ENCODE measurements around the gene CDY2A.
"Not testable (repeated sequence)": the region's sequence is repeated elsewhere in the genome, so short reads cannot be mapped to it uniquely, and the experiment has no call there.

DNA sequence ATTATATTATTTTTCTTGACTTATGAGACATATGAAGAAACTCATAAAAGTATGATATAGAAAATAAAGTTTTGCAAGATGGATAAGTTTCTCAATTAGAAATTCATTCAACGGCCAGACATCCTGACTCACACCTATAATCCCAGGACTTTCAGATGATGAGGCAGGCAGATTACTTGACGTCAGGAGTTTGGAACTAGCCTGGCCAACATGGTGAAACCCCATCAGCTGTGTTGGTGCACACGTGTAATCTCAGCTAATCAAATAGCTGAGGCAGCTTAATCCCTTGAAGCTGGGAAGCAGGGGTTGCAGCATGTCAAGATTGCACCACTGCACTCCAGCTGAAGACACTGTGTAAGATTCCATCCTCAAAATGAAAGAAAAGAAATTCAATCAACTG, 28.0 kb upstream of the CDY2A start:
- not testable (repeated sequence) for TF ChIP-seq POLR2A, EP300 (IDR thresholded peaks at IDR 0.05)
- TF ChIP-seq, protein P1, sequence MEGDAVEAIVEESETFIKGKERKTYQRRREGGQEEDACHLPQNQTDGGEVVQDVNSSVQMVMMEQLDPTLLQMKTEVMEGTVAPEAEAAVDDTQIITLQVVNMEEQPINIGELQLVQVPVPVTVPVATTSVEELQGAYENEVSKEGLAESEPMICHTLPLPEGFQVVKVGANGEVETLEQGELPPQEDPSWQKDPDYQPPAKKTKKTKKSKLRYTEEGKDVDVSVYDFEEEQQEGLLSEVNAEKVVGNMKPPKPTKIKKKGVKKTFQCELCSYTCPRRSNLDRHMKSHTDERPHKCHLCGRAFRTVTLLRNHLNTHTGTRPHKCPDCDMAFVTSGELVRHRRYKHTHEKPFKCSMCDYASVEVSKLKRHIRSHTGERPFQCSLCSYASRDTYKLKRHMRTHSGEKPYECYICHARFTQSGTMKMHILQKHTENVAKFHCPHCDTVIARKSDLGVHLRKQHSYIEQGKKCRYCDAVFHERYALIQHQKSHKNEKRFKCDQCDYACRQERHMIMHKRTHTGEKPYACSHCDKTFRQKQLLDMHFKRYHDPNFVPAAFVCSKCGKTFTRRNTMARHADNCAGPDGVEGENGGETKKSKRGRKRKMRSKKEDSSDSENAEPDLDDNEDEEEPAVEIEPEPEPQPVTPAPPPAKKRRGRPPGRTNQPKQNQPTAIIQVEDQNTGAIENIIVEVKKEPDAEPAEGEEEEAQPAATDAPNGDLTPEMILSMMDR (IDR thresholded peaks at IDR 0.05) = not testable (repeated sequence)
